NCI-H146 (cell line): ENCODE measurements around the gene RNF167.

ENCODE experiments used
- DNase-seq: peaks from one replicate; lab custom pipeline; 2025; lab: John Stamatoyannopoulos, UW

RNF167 gene

DNA sequence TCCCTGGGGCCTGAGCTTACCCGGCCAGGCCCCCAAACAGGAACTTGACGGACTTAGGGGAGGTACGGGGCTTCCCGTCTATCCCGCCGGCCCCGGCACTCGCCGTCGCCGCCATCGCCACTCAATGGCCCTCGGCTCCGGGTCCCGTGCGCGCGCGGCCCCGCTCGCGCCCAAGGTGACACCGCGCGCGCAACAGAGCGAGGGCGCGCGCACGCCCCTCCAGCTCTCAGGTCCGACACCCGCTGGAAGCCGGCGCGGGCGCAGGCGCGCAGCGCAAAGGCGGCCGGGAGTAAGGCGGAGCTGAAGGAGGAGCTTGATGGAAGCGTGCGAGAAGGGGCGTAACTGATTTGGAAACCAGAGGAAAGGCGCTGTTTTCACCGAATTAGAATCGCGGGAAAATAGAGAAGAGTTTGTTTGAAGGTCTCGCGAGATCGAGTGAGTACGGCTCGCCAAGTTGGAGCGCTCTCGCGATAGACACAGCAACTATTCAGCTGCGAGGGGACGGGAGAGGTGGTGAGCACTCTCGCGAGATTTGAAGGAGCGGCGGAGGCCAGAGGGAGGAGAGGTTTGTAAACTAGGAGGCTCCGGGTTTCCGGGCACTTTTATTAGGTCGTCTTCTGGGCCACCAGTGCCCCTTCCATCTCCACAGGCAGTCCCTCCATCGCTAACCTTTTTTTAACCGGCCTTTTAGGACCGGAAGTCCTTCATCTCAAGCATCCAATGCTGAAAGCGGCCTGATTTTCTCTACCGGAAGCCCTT lies at the start of gene RNF167, which contains the start of gene SLC25A11:
RNF167 (plus strand) TSS at position 473 of the 759 bp plus-strand sequence. CDS start 642 bp downstream, outside the sequence.
SLC25A11 (minus strand) TSS at position 251 of the 759 bp plus-strand sequence; CDS start at position 115, 136 bp downstream.
- peak; percentile 97 for DNase-seq

DNA sequence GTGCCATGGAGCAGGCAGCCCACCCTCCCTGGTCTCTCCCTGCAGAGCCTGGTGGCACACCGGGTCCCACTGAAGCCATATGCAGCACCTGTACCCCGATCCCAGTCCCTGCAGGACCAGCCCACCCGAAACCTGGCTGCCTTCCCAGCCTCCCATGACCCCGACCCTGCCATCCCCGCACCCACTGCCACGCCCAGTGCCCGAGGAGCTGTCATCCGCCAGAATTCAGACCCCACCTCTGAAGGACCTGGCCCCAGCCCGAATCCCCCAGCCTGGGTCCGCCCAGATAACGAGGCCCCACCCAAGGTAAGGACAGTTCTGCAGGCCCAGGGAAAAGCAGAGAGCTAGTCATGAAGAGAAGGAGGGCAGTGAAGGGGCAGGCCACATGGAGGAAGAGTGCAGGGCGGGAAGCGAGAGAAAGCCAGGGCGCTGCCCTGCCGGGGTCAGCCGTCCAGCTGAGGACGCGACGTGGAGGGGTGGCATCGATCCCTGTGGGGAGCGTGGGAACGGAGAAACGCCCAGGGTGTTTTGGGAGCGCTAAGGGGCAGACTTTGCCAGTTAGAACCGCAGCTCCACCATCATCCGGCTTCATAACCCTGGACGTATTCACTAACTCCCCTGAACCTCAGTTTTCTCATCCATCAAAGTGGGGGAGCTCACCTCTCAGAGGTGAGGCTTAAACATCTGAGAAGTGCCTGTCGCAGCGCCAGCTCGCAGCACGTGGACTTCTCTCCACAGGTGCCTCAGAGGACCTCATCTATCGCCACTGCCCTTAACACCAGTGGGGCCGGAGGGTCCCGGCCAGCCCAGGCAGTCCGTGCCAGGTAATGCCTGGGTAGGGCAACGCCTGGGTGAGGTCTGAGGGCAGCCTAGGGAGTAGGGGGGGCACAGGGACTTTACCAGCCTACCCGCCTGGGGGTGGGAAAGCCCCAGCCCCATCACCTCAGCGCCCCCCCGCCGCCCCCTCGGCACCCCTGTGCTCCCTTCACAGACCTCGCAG lies 48.4 kb upstream of the RNF167 start:
- DNase-seq: no peak

DNA sequence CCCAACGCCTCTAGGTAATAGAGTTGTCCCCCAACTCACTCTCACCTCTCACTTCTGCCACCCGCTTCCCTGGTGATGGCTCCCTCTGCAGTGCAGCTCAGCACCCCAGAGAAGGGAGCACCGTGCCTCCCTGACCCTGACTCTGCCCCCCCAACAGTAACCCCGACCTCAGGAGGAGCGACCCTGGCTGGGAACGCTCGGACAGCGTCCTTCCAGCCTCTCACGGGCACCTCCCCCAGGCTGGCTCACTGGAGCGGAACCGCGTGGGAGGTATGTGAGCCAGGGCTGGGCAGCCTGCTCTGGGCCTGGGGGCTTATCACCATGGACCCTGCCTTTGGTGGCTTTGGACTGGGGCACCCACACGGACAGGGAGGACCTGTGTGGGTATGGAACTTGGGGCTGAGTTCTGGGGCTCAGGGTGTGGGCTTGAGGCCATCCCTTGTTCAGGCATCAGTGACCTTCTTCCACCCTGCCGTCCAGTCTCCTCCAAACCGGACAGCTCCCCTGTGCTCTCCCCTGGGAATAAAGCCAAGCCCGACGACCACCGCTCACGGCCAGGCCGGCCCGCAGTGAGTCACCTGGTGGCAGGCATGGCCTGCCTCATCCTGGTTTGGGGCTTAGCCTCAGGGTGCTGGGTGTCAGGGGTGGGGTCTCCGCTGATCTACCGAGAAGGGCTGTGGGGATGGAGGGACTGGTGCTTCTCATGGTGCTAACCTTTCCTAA lies 47.4 kb upstream of the RNF167 start:
- DNase-seq: no peak

DNA sequence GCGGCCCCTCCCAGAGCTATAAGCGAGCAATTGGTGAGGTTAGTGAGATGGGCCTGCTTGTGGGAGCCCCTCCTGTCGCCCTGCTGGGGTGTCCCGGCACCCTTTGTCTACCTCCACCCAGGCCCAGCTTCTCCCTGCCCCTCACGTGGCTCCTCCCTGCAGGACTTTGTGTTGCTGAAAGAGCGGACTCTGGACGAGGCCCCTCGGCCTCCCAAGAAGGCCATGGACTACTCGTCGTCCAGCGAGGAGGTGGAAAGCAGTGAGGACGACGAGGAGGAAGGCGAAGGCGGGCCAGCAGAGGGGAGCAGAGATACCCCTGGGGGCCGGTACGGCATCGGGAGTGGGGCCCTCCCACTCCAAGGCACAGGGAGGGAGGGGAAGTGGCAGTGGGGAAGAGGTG lies 46.8 kb upstream of the RNF167 start:
- DNase-seq: no peak

DNA sequence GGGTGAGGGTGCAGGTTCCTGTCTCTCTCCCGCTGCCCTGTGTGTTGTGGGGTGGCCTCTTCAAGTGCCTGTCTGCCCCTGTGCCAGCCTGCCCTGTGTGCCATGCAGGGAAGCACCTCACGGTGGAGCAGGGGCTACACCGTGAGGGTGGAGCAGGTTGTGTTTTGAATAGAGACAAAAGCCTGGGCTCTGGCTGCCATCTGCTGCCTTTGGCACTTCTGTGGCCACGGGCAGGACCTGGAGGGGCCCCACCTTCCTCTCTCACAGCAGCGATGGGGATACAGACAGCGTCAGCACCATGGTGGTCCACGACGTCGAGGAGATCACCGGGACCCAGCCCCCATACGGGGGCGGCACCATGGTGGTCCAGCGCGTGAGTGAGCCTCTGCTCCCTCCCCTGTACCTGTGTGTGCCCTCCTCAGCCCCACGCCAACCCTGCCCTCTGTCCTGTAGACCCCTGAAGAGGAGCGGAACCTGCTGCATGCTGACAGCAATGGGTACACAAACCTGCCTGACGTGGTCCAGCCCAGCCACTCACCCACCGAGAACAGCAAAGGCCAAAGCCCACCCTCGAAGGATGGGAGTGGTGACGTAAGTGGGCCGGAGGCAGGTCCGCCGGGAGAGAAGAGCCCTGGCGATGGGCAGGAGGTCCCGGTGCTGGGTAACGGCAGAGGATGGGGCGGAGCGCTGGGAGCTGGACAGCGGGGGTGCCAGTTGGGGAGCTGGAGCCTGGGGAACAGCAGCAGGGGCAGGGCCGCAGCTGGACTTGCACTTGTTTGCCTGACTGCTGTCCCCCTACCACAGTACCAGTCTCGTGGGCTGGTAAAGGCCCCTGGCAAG lies 46.1 kb upstream of the RNF167 start:
- no peak for DNase-seq

DNA sequence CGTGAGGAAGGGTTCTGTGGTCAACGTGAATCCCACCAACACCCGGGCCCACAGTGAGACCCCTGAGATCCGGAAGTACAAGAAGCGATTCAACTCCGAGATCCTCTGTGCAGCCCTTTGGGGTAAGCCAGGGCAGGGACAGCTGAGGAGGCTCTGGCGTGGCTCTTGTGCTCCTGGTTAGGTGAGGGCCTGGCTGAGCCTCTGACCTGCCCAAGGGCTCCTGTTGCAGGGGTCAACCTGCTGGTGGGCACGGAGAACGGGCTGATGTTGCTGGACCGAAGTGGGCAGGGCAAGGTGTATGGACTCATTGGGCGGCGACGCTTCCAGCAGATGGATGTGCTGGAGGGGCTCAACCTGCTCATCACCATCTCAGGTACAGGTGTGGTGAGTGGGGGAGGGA lies 44.9 kb upstream of the RNF167 start:
- DNase-seq: no peak

DNA sequence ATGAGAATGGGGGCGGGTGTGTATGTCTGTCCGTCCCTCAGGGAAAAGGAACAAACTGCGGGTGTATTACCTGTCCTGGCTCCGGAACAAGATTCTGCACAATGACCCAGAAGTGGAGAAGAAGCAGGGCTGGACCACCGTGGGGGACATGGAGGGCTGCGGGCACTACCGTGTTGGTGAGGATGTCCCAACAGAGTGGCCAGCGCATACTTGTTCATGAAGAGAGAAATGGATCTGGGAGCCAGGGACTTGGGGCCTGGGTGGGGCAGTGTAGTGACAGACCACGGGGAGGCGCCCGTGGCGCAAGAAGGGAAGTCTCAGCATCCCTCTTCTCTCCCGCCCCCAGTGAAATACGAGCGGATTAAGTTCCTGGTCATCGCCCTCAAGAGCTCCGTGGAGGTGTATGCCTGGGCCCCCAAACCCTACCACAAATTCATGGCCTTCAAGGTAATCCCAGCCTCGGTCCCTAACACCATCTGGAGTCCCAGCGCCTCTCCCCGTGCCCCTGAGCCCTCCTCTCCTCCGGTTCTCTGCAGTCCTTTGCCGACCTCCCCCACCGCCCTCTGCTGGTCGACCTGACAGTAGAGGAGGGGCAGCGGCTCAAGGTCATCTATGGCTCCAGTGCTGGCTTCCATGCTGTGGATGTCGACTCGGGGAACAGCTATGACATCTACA lies 44.3 kb upstream of the RNF167 start:
- no peak for DNase-seq

DNA sequence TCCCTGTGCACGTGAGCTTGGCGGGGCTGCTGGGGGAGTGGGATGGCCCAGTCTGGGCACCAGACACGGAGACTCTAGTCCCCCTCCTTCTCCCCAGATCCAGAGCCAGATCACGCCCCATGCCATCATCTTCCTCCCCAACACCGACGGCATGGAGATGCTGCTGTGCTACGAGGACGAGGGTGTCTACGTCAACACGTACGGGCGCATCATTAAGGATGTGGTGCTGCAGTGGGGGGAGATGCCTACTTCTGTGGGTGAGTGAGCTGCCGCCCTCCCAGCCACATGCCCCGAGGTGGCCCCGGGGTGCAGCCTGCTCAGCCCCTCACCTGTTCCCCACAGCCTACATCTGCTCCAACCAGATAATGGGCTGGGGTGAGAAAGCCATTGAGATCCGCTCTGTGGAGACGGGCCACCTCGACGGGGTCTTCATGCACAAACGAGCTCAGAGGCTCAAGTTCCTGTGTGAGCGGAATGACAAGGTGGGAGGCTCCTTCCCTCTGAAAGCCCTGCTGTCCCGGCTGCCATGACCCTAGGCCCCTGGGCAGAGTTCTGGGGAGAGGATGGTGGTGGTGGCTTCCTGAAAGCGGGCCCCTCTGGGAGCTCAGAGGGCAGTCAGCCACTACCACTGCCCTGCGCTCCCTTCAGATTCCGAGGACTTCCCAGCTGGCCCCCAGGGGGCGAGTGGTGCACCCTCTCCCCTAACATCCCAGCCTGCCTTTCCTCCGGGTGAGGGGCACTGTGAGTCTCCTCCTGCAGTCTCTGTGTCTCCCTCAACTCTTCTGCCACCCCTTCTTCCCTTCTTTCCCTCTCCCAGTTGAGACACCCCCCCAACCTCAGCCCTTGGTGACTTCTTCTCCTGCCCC lies 43.5 kb upstream of the RNF167 start:
- no peak for DNase-seq

DNA sequence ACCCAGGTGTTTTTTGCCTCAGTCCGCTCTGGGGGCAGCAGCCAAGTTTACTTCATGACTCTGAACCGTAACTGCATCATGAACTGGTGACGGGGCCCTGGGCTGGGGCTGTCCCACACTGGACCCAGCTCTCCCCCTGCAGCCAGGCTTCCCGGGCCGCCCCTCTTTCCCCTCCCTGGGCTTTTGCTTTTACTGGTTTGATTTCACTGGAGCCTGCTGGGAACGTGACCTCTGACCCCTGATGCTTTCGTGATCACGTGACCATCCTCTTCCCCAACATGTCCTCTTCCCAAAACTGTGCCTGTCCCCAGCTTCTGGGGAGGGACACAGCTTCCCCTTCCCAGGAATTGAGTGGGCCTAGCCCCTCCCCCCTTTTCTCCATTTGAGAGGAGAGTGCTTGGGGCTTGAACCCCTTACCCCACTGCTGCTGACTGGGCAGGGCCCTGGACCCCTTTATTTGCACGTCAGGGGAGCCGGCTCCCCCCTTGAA lies 42.8 kb upstream of the RNF167 start:
- DNase-seq: no peak

DNA sequence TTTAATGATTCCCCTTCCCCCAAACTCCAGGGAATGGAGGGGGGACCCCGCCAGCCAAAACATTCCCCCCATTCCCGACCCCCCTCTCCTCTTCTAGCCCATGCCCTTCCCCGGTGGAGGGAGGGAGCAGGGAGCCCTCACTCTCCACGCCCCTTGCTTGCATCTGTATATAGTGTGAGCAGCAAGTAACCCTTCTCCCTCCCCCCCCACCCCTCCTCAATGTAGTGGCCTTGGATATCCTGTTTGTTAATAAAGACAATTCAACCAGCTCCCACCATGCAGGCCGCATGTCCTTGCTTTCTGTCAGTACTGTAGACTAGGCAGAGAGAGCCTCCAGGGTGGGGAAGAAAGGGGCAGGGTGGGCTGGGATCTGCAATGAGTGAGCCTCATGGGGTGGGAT lies 42.3 kb upstream of the RNF167 start:
- no peak for DNase-seq

DNA sequence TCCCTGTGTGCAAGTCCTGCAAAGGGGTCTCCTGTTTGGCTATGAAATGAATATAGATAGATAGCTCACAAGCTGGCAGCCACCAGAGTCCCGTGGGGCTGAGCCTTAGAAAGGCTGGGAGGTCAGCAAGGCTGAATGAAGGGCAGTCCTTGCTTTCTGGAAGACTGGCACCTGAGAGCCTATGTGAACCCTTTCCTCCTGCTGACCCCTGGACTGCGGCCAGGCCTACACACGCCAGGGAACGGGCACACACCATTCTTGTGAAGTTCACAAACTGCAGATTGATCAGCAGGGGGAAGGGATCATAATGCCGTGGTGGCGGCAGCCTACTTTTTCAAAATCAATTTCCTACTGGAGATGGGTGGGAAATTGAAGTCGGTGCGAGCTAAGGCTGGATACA lies 41.7 kb upstream of the RNF167 start:
- no peak for DNase-seq

DNA sequence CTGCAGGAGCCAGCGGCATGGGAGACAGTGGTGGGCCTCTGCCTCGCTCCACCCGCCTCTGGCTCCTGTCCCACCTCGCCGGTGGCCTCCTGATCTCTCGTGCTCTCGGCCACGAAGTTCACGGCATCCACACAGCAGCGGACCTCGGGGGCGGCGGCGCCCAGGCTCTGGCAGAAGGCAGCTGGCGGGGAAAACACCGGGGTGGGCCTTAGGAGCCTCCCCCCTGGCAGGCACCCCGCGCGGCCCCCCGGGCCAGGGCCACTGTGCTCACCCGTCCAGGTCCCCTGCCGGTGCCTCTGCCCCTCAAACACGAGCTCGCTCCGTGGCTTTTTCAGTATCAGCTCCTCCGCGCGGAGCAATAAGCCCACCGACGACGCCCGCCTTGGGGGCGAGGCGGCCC lies 41.1 kb upstream of the RNF167 start:
- DNase-seq: no peak

DNA sequence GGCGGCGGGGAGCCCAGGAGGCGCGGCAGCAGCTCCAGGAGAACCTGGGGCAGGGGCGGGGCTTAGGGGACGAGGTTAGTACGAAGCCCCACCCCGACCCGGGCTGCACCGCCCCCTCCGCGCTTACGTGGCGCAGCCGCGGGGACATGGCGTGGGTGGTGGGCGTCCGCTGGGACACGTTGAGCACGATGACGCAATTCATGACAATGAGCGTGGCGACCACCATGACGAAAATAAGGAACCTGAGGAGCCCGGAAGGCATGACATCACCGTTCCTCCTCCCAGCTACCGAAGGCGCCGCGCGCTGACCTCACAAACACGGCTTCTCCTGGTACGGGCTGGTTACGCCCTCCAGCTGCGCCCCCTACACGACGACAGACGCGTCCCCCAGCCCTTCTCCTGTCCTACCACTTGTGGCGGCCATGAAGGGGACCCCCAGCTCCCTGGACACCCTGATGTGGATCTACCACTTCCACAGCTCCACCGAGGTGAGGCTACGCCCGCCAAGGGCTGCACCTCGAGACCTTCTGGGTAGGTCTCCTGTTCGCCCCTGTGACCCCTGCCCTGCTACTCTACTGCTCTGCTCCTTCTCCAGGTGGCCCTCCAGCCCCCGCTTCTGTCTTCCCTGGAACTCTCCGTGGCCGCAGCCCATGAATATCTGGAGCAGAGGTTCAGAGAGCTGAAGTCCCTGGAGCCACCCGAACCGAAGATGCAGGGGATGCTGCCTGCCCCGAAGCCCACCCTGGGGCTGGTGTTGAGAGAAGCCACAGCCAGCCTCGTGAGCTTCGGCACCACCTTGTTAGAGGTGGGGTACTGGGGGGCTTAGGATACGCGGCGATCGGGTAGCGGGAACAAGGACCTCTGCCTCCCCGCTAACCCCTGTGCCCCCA lies 40.5 kb upstream of the RNF167 start, which contains the start of gene C17orf107:
C17orf107 (plus strand) TSS at position 196 of the 890 bp plus-strand sequence; CDS start at position 423, 227 bp downstream.
- peak; percentile 51 for DNase-seq

DNA sequence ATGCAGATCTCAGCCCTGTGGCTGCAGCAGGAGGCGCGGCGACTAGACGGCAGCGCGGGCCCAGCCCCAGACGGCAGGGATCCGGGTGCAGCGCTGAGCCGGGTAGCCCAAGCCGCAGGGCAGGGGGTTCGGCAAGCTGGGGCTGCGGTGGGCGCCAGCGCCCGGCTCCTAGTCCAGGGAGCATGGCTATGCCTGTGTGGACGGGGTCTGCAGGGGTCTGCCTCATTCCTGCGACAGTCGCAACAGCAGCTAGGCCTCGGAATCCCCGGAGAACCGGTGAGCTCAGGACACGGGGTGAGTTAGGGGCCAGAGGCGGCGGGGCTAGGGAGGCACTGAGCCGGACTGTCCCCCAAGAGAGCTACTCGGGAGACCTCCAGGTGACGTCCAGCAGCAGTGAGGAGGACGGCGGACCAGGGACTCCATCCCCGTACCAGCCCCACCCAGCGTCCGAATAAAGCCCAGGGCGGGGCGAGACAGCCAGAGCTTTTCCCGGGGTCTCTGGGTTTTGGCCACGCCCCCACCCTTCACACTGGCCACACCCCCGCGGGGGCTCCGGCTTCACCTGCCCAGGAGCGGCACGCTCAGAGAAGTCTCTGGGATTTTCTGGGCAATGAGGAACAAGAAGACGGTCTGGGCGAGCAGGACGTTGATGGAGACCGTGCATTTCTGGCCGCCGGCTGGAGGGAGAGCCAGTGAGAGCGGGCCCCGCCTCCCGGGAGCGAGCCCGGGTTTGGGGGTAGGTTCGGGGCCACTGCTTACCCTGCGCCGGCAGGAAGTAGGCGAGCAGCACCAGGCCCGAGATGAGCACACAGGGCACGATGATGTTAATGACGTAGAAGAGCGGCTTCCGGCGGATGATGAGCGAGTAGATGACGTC lies 39.6 kb upstream of the RNF167 start:
- DNase-seq: no peak

DNA sequence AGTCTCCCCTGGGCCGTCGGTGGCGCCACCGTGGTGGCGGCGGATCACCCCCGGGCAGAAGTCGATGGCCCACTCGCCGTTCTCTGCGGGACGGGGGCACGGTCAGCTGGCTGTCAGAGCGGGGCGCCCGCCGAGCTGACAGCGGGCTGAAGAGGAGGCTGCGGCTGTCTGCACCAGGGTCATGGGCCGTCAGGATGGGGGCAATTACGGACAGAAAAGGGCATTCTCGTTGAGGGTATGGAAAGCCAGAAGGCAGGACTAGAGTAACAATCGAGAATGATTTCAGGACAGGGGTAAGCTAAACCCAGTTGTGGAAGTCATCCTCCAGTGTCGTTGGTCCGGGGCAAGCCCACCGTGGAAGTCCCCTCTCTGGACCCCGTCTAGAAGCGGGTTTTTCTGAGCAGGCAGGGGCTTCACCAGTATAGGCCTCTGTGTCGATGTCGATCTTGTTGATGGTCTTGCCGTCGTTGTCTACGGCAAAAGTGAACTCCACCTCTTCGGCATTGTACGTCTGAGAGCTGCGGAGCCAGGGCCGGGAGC lies 38.9 kb upstream of the RNF167 start:
- no peak for DNase-seq

DNA sequence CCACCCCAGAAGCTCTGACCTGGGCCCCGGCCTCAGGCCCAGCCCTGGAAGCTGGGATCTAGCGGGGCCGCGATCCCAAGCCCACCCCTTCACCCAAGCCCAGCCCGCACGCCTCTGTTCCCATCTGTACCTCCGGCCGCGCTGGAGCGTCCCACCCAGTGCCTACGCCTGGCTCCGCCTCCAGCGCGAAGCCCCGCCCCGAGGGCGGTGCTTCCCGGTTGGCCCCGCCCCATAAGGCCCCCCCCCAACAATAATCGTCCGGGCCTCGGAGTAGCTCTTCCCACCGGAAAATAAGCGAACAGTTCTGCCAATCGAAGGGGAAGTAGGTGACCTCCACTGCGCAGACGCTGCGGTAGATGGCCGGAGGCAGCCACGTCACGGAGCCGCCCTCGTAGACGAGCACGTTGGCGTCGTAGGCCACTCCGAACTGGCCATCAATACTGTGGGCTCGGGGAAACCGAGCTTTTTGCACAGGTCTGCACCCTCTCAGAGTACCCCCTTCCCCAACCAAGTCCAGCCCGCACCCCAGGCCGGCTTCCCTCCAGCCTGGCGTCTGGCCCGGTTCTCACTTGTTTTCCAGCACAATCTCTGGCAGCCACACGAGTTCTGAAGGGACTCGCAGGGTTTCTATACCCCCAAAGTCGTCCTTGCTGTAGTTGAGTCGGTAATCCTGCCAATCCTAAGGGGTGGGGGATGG lies 38.3 kb upstream of the RNF167 start:
- DNase-seq: no peak
